ENCODE measurements around the gene SLC5A11. TPM values are rescaled to one million over a fixed set of nuclear protein-coding genes. Genes with fewer than 3 reads are reported as not detected.

Gene SLC5A11
- polyA plus RNA-seq, 1 donor (not counting 4 experiments of a cell fraction or from before 2014, with no cell fraction given) = 0.07 TPM

- Histone ChIP-seq H3K4me1 (ENCODE audit: control insufficient read depth, extremely low read depth, insufficient read depth, low read length) (no peaks in the 10 kb centered on the region), H3K27me3 (ENCODE audit: control insufficient read depth, extremely low read depth, insufficient read depth, low read length) (no peaks in the 10 kb centered on the region), H3K9ac (ENCODE audit: control insufficient read depth, extremely low read depth, insufficient read depth, low read length) (no peak overlapping the region), H3K27ac (ENCODE audit: control insufficient read depth, insufficient read depth, low read length) (no peak overlapping the region), H3K79me2 (ENCODE audit: control insufficient read depth, insufficient read depth, low read length) (no peaks in the 10 kb centered on the region), H4K20me1 (ENCODE audit: control insufficient read depth, extremely low read depth, insufficient read depth, low read length) (no peaks in the 10 kb centered on the region), H3K4me2 (ENCODE audit: control insufficient read depth, extremely low read depth, insufficient read depth, low read depth, low read length) (no peak overlapping the region), H3K36me3 (ENCODE audit: control insufficient read depth in 2 of 2, extremely low read depth in 1 of 2, insufficient read depth in 2 of 2, low read length in 2 of 2) (no peaks in the 10 kb centered on the region), H2AFZ (ENCODE audit: control insufficient read depth, low read length) (no peak overlapping the region), H3K9me3 (ENCODE audit: control insufficient read depth, low read depth, low read length) (no peaks in the 10 kb centered on the region), H3K9me1 (ENCODE audit: control insufficient read depth, extremely low read depth, insufficient read depth, low read length) (no peaks in the 10 kb centered on the region), H3K4me3 (ENCODE audit: control insufficient read depth in 2 of 3, extremely low read depth in 1 of 3, insufficient read depth in 2 of 3, low read depth in 1 of 3, low read length in 3 of 3) (no peak overlapping the region)
- FAIRE-seq (no peak), DNase-seq (ENCODE audit: low read depth, low spot score) (no peak)
- no peak for TF ChIP-seq CTCF (optimal IDR thresholded peaks at IDR 0.05 in 1 of 3, IDR thresholded peaks at IDR 0.05 in 1 of 3, conservative IDR thresholded peaks at IDR 0.05 in 1 of 3; ENCODE audit: extremely low read depth in 1 of 3, insufficient read depth in 2 of 3, low read length in 3 of 3)
- TF ChIP-seq EZH2 (IDR thresholded peaks at IDR 0.05; ENCODE audit: low read length) = no peak
- dilution Hi-C loops (cut with MboI; ENCODE audit: extremely low pct_ligation_motif_present, low sequenced_read_pairs) = loop anchor here (25.0 kb wide), 1 partner anchor 96 kb away; no protein-coding TSS in a partner anchor
Measured at GRCh38 chr16:24908716-24909115, 63.0 kb downstream of the SLC5A11 start.

GRCh38 chr16:24909856-24910255 lies 64.1 kb downstream of the SLC5A11 start:
- Histone ChIP-seq H3K4me3 (ENCODE audit: control insufficient read depth in 2 of 3, extremely low read depth in 1 of 3, insufficient read depth in 2 of 3, low read depth in 1 of 3, low read length in 3 of 3) (no peak overlapping the region), H3K9me1 (ENCODE audit: control insufficient read depth, extremely low read depth, insufficient read depth, low read length) (no peaks in the 10 kb centered on the region), H3K79me2 (ENCODE audit: control insufficient read depth, insufficient read depth, low read length) (no peaks in the 10 kb centered on the region), H3K4me2 (ENCODE audit: control insufficient read depth, extremely low read depth, insufficient read depth, low read depth, low read length) (no peak overlapping the region), H4K20me1 (ENCODE audit: control insufficient read depth, extremely low read depth, insufficient read depth, low read length) (no peaks in the 10 kb centered on the region), H3K27ac (ENCODE audit: control insufficient read depth, insufficient read depth, low read length) (no peak overlapping the region), H3K9me3 (ENCODE audit: control insufficient read depth, low read depth, low read length) (no peaks in the 10 kb centered on the region), H2AFZ (ENCODE audit: control insufficient read depth, low read length) (no peak overlapping the region), H3K9ac (ENCODE audit: control insufficient read depth, extremely low read depth, insufficient read depth, low read length) (no peak overlapping the region), H3K27me3 (ENCODE audit: control insufficient read depth, extremely low read depth, insufficient read depth, low read length) (no peaks in the 10 kb centered on the region), H3K36me3 (ENCODE audit: control insufficient read depth in 2 of 2, extremely low read depth in 1 of 2, insufficient read depth in 2 of 2, low read length in 2 of 2) (no peaks in the 10 kb centered on the region), H3K4me1 (ENCODE audit: control insufficient read depth, extremely low read depth, insufficient read depth, low read length) (no peaks in the 10 kb centered on the region)
- DNase-seq (ENCODE audit: low read depth, low spot score) = no peak
- no peak for TF ChIP-seq CTCF (optimal IDR thresholded peaks at IDR 0.05 in 1 of 3, IDR thresholded peaks at IDR 0.05 in 1 of 3, conservative IDR thresholded peaks at IDR 0.05 in 1 of 3; ENCODE audit: extremely low read depth in 1 of 3, insufficient read depth in 2 of 3, low read length in 3 of 3)
- no peak for TF ChIP-seq EZH2 (IDR thresholded peaks at IDR 0.05; ENCODE audit: low read length)
- no peak for FAIRE-seq
- dilution Hi-C loops (cut with MboI; ENCODE audit: extremely low pct_ligation_motif_present, low sequenced_read_pairs) = loop anchor here (25.0 kb wide), 1 partner anchor 98 kb away; no protein-coding TSS in a partner anchor

Measured in keratinocyte (primary cell).